ENCODE measurements around the gene TOLLIP. TPM values are rescaled to one million over a fixed set of nuclear protein-coding genes. Genes with fewer than 3 reads are reported as not detected.

TOLLIP gene
- total RNA-seq, 1 experiment from 2014 or later: 32.3 TPM

- no peaks in the 10 kb centered on the region for H3K23me2 ChIP-seq (ENCODE audit: insufficient read length, low read depth, low read length, poor library complexity, severe bottlenecking)
- H4K5ac ChIP-seq (ENCODE audit: insufficient read length, low read depth, low read length): no peak overlapping the region
- H3K9me3 ChIP-seq (ENCODE audit: control insufficient read depth, low read depth, low read length): no peaks in the 10 kb centered on the region
- no peak overlapping the region for H3T11ph ChIP-seq (ENCODE audit: low read length)
- no peak overlapping the region for H2BK20ac ChIP-seq (ENCODE audit: low read depth, low read length, poor library complexity, severe bottlenecking)
- no peak overlapping the region; the same call in 1 of the 2 replicates for H2BK15ac ChIP-seq (ENCODE audit: low read depth, low read length)
- Mint-ChIP-seq H3K27me3 (ENCODE audit: low read depth) (peaks cover 3% of the 10 kb centered on the region; the same call in 1 of the 2 replicates), H3K9me3 (no peaks in the 10 kb centered on the region), H3K4me1 (peaks cover 3 to 11% of the 10 kb centered on the region in 2 experiments; a peak in 2 of 4 replicates), H3K27ac (no peak overlapping the region), H3K4me3 (no peak overlapping the region), H3K36me3 (ENCODE audit: insufficient read depth in 1 of 3, low read depth in 3 of 3) (no peaks in the 10 kb centered on the region)
- H3K9ac ChIP-seq (ENCODE audit: extremely low read depth, insufficient read length, low read length): no peak overlapping the region
- no peak overlapping the region for H4K8ac ChIP-seq (replicated peaks; ENCODE audit: insufficient read length, low read depth, low read length)
- no peaks in the 10 kb centered on the region for H3K79me2 ChIP-seq (ENCODE audit: insufficient read depth, low read length)
- H3K4me1 ChIP-seq (ENCODE audit: insufficient read depth, low read length): no peaks in the 10 kb centered on the region; the same call in 1 of the 2 replicates
- H2BK12ac ChIP-seq (ENCODE audit: insufficient read length, low read depth, low read length): no peak overlapping the region
- DNase-seq: peak; percentile 70
- no peak overlapping the region for H3K27ac ChIP-seq (ENCODE audit: insufficient read length, low read depth, low read length)
- H3K79me1 ChIP-seq (ENCODE audit: insufficient read depth, low read depth, low read length, poor library complexity, severe bottlenecking): no peaks in the 10 kb centered on the region
- H3K18ac ChIP-seq (ENCODE audit: insufficient read length, low read depth, low read length): no peak overlapping the region
- H2AK5ac ChIP-seq (ENCODE audit: insufficient read length, low read length): no peak overlapping the region
- no peak overlapping the region for H3K4me2 ChIP-seq (ENCODE audit: insufficient read depth, insufficient read length, low read length)
- no peak overlapping the region for H4K91ac ChIP-seq (ENCODE audit: insufficient read length, low read depth, low read length)
- H2BK120ac ChIP-seq (ENCODE audit: low read depth, low read length, poor library complexity, severe bottlenecking): no peak overlapping the region
- no peak overlapping the region for H2BK5ac ChIP-seq (ENCODE audit: insufficient read length, low read length)
- peak overlapping the region; percentile 17; the same call in 1 of the 2 replicates for H3K14ac ChIP-seq (ENCODE audit: insufficient read depth, low read length)
- no peak overlapping the region for H3K23ac ChIP-seq (ENCODE audit: insufficient read length, low read depth, low read length)
- no peak overlapping the region for H2AFZ ChIP-seq (ENCODE audit: low read length)
- H3K56ac ChIP-seq (ENCODE audit: insufficient read length, low read depth, low read length): no peak overlapping the region
- TF ChIP-seq, protein P1, sequence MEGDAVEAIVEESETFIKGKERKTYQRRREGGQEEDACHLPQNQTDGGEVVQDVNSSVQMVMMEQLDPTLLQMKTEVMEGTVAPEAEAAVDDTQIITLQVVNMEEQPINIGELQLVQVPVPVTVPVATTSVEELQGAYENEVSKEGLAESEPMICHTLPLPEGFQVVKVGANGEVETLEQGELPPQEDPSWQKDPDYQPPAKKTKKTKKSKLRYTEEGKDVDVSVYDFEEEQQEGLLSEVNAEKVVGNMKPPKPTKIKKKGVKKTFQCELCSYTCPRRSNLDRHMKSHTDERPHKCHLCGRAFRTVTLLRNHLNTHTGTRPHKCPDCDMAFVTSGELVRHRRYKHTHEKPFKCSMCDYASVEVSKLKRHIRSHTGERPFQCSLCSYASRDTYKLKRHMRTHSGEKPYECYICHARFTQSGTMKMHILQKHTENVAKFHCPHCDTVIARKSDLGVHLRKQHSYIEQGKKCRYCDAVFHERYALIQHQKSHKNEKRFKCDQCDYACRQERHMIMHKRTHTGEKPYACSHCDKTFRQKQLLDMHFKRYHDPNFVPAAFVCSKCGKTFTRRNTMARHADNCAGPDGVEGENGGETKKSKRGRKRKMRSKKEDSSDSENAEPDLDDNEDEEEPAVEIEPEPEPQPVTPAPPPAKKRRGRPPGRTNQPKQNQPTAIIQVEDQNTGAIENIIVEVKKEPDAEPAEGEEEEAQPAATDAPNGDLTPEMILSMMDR (conservative IDR thresholded peaks at IDR 0.05): no peak
- H3K4ac ChIP-seq (ENCODE audit: low read depth, low read length): no peak overlapping the region
- H4K20me1 ChIP-seq (ENCODE audit: control insufficient read depth, insufficient read depth, insufficient read length): peaks cover 3% of the 10 kb centered on the region
- no CpG with 5 or more reads among the region's 27 CpGs for WGBS (ENCODE audit: extremely low coverage, insufficient read length, low lambda C conversion rate)
- no peaks in the 10 kb centered on the region for H3K27me3 ChIP-seq (ENCODE audit: insufficient read depth, low read length)
Observed at GRCh38 chr11:1224491-1225385, 84.7 kb downstream of the TOLLIP start.

Small RNA genes lying within 50 kb of the gene (microRNA-seq; reads per million reads assigned to microRNA genes)
- gene MIR6744 (ENCODE audit: borderline microRNAs expressed): not detected

Other genes starting within 250 kb of the TOLLIP start
- gene MUC2, start 234.8 kb downstream of the TOLLIP start, total RNA-seq (2021): not detected in 2 replicates
- not detected in 2 replicates for gene MUC5AC, start 151.7 kb downstream of the TOLLIP start, total RNA-seq (2021)
- 0.02 TPM in 1 of 2 replicates, not detected in the other for gene MUC5B, start 86.6 kb downstream of the TOLLIP start, total RNA-seq (2021)
- 24.2 and 28.4 TPM in 2 replicates for gene BRSK2, start 80.3 kb upstream of the TOLLIP start, total RNA-seq (2021)
- gene MOB2, start 177.1 kb upstream of the TOLLIP start, total RNA-seq (2021): 22.7 and 24.2 TPM in 2 replicates

Data from H9 (cell line).